WTC11 (cell line): Measurements from ENCODE around the gene DDX5. TPM values are rescaled to one million over a fixed set of nuclear protein-coding genes. Genes with fewer than 3 reads are reported as not detected.

Experiments used
- ATAC-seq: fragments of 200-7000 bp; cut with Tn5 transposase; 2 replicates; pipeline ENCODE4 v1.10.0; 2021; ENCODE audit warnings: mild to moderate bottlenecking, moderate library complexity
- CTCF ChIA-PET: fragments of 300-600 bp; sonication (Branson Sonifier 250); formaldehyde crosslinking; loops from one replicate; lab custom pipeline; 2021; ENCODE audit warnings: antibody characterized with exemption; lab: Charles Lee
- POLR2A ChIA-PET: fragments of 350-600 bp; sonication (Branson Sonifier 250); formaldehyde crosslinking; loops from one replicate; lab custom pipeline; 2021; ENCODE audit warnings: antibody characterized with exemption; lab: Charles Lee
- DNase-seq: peaks from one replicate; pipeline ENCODE4 v3.0.0; 2021; ENCODE audit warnings: low spot score
- H3K27ac Mint-ChIP-seq: 2 replicates; pipeline ENCODE4 v1.8.0; 2021; ENCODE audit warnings: mixed read lengths
- H3K27me3 Mint-ChIP-seq: 2 replicates; pipeline ENCODE4 v1.8.0; 2021; ENCODE audit warnings: low read depth, mild to moderate bottlenecking, moderate library complexity, mixed read lengths
- H3K36me3 Mint-ChIP-seq: 2 replicates; pipeline ENCODE4 v1.8.0; 2021; ENCODE audit warnings: mixed read lengths
- H3K4me1 Mint-ChIP-seq: 2 replicates; pipeline ENCODE4 v1.8.0; 2022; ENCODE audit warnings: mixed read lengths
- H3K4me3 Mint-ChIP-seq: 2 replicates; pipeline ENCODE4 v1.8.0; 2021; ENCODE audit warnings: mild to moderate bottlenecking, moderate library complexity, mixed read lengths
- H3K9me3 Mint-ChIP-seq: 2 replicates; pipeline ENCODE4 v1.8.0; 2021; ENCODE audit warnings: mixed read lengths
- ESRRA ChIP-seq: sonication (generic); formaldehyde crosslinking; IDR thresholded peaks from 2 replicates; pipeline ENCODE4 v1.8.1; 2022; ENCODE audit warnings: mild to moderate bottlenecking, missing genetic modification reagents, borderline replicate concordance
- MXD4 ChIP-seq: fragments of 250-450 bp; sonication (Bioruptor Pico); IDR thresholded peaks from 2 replicates; pipeline ENCODE4 v1.8.0; 2021; ENCODE audit warnings: mild to moderate bottlenecking, moderate library complexity, borderline replicate concordance
- MYBL2 ChIP-seq: sonication (generic); formaldehyde crosslinking; IDR thresholded peaks from 2 replicates; pipeline ENCODE4 v1.8.1; 2023; ENCODE audit warnings: mild to moderate bottlenecking, moderate library complexity, missing genetic modification reagents
- NR1H2 ChIP-seq: sonication (generic); formaldehyde crosslinking; IDR thresholded peaks from 2 replicates; pipeline ENCODE4 v1.9.0; 2021; ENCODE audit warnings: mild to moderate bottlenecking, moderate library complexity, missing genetic modification reagents
- RORB ChIP-seq: fragments of 250-450 bp; sonication (Bioruptor Pico); IDR thresholded peaks from 2 replicates; pipeline ENCODE4 v1.9.0; 2021; ENCODE audit warnings: mild to moderate bottlenecking
- ZNF138 ChIP-seq: sonication (generic); formaldehyde crosslinking; conservative IDR thresholded peaks from 2 replicates; pipeline ENCODE4 v1.8.1; 2022; ENCODE audit warnings: mild to moderate bottlenecking, moderate library complexity, missing genetic modification reagents
- ZNF232 ChIP-seq: sonication (generic); formaldehyde crosslinking; IDR thresholded peaks from 2 replicates; pipeline ENCODE4 v1.8.0; 2022; ENCODE audit warnings: mild to moderate bottlenecking, missing genetic modification reagents
- total RNA-seq: library from RNA; stranded (reverse); gene quantifications from 3 replicates; pipeline ENCODE4 v1.2.3, GENCODE V29; 2021
- TF ChIP-seq, protein P1 (sequence below): sonication (generic); formaldehyde crosslinking; IDR thresholded peaks from 2 replicates; pipeline ENCODE4 v1.8.0; 2023; ENCODE audit warnings: mild to moderate bottlenecking, missing genetic modification reagents
- TF ChIP-seq, protein P2 (sequence below): fragments of 250-450 bp; sonication (Bioruptor Pico); IDR thresholded peaks from 2 replicates; pipeline ENCODE4 v1.9.0; 2021; ENCODE audit warnings: mild to moderate bottlenecking
- TF ChIP-seq, protein P3 (sequence below): fragments of 250-450 bp; sonication (Bioruptor Pico); IDR thresholded peaks from 2 replicates; pipeline ENCODE4 v1.9.0; 2021; ENCODE audit warnings: mild to moderate bottlenecking, borderline replicate concordance
- TF ChIP-seq, protein P4 (sequence below): fragments of 250-450 bp; sonication (Bioruptor Pico); IDR thresholded peaks from 2 replicates; pipeline ENCODE4 v1.8.0; 2021; ENCODE audit warnings: mild to moderate bottlenecking
- TF ChIP-seq, protein P5 (sequence below): fragments of 200-600 bp; IDR thresholded peaks from 2 replicates; pipeline ENCODE4 v1.8.0; 2022; ENCODE audit warnings: antibody characterized with exemption

Gene DDX5
- total RNA-seq, 1 experiment from 2014 or later: 612 TPM

DNA sequence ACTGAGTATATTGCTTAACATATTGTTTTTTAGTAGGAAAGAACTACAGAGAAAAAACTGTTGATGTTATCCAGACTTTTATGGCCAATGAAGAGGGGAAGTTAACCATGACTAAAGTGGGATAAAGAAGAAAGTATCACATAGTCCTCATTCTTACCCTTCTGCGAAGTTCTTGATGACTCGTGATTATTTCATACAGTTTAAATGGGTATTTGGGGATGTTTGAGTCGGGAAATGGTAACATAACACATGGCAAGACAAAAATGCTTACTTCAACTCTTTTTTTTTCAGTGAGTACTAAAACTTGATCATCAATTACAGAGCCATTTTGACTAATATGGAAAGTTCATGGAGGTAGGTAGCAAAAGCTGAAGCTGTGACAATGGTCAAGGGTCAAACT, 14.1 kb downstream of the DDX5 start:
- Mint-ChIP-seq H3K9me3 (peaks cover 10% of the 10 kb centered on the region), H3K4me3 (no peak overlapping the region), H3K36me3 (peaks cover 68% of the 10 kb centered on the region), H3K27me3 (no peaks in the 10 kb centered on the region), H3K27ac (no peak overlapping the region), H3K4me1 (peaks cover 20% of the 10 kb centered on the region)
- ATAC-seq (no peak), DNase-seq (no peak)
- ChIA-PET CTCF (interaction anchor here (0.7 to 5.0 kb wide), 6 partner anchors 14 to 81 kb away, joined by 3 to 97 read pairs (median 6); no protein-coding TSS in a partner anchor), POLR2A (interaction anchor here (0.7 kb wide), 1 partner anchor 45 kb away, joined by 3 read pairs; no protein-coding TSS in a partner anchor)
- TF ChIP-seq, protein P1, sequence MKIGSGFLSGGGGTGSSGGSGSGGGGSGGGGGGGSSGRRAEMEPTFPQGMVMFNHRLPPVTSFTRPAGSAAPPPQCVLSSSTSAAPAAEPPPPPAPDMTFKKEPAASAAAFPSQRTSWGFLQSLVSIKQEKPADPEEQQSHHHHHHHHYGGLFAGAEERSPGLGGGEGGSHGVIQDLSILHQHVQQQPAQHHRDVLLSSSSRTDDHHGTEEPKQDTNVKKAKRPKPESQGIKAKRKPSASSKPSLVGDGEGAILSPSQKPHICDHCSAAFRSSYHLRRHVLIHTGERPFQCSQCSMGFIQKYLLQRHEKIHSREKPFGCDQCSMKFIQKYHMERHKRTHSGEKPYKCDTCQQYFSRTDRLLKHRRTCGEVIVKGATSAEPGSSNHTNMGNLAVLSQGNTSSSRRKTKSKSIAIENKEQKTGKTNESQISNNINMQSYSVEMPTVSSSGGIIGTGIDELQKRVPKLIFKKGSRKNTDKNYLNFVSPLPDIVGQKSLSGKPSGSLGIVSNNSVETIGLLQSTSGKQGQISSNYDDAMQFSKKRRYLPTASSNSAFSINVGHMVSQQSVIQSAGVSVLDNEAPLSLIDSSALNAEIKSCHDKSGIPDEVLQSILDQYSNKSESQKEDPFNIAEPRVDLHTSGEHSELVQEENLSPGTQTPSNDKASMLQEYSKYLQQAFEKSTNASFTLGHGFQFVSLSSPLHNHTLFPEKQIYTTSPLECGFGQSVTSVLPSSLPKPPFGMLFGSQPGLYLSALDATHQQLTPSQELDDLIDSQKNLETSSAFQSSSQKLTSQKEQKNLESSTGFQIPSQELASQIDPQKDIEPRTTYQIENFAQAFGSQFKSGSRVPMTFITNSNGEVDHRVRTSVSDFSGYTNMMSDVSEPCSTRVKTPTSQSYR (CRISPR knock-in tag): no peak
- TF ChIP-seq, protein P2, sequence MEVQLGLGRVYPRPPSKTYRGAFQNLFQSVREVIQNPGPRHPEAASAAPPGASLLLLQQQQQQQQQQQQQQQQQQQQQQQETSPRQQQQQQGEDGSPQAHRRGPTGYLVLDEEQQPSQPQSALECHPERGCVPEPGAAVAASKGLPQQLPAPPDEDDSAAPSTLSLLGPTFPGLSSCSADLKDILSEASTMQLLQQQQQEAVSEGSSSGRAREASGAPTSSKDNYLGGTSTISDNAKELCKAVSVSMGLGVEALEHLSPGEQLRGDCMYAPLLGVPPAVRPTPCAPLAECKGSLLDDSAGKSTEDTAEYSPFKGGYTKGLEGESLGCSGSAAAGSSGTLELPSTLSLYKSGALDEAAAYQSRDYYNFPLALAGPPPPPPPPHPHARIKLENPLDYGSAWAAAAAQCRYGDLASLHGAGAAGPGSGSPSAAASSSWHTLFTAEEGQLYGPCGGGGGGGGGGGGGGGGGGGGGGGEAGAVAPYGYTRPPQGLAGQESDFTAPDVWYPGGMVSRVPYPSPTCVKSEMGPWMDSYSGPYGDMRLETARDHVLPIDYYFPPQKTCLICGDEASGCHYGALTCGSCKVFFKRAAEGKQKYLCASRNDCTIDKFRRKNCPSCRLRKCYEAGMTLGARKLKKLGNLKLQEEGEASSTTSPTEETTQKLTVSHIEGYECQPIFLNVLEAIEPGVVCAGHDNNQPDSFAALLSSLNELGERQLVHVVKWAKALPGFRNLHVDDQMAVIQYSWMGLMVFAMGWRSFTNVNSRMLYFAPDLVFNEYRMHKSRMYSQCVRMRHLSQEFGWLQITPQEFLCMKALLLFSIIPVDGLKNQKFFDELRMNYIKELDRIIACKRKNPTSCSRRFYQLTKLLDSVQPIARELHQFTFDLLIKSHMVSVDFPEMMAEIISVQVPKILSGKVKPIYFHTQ (CRISPR knock-in tag): no peak
- TF ChIP-seq, protein P3, sequence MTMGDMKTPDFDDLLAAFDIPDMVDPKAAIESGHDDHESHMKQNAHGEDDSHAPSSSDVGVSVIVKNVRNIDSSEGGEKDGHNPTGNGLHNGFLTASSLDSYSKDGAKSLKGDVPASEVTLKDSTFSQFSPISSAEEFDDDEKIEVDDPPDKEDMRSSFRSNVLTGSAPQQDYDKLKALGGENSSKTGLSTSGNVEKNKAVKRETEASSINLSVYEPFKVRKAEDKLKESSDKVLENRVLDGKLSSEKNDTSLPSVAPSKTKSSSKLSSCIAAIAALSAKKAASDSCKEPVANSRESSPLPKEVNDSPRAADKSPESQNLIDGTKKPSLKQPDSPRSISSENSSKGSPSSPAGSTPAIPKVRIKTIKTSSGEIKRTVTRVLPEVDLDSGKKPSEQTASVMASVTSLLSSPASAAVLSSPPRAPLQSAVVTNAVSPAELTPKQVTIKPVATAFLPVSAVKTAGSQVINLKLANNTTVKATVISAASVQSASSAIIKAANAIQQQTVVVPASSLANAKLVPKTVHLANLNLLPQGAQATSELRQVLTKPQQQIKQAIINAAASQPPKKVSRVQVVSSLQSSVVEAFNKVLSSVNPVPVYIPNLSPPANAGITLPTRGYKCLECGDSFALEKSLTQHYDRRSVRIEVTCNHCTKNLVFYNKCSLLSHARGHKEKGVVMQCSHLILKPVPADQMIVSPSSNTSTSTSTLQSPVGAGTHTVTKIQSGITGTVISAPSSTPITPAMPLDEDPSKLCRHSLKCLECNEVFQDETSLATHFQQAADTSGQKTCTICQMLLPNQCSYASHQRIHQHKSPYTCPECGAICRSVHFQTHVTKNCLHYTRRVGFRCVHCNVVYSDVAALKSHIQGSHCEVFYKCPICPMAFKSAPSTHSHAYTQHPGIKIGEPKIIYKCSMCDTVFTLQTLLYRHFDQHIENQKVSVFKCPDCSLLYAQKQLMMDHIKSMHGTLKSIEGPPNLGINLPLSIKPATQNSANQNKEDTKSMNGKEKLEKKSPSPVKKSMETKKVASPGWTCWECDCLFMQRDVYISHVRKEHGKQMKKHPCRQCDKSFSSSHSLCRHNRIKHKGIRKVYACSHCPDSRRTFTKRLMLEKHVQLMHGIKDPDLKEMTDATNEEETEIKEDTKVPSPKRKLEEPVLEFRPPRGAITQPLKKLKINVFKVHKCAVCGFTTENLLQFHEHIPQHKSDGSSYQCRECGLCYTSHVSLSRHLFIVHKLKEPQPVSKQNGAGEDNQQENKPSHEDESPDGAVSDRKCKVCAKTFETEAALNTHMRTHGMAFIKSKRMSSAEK: no peak
- TF ChIP-seq MYBL2: no peak
- TF ChIP-seq, protein P4, sequence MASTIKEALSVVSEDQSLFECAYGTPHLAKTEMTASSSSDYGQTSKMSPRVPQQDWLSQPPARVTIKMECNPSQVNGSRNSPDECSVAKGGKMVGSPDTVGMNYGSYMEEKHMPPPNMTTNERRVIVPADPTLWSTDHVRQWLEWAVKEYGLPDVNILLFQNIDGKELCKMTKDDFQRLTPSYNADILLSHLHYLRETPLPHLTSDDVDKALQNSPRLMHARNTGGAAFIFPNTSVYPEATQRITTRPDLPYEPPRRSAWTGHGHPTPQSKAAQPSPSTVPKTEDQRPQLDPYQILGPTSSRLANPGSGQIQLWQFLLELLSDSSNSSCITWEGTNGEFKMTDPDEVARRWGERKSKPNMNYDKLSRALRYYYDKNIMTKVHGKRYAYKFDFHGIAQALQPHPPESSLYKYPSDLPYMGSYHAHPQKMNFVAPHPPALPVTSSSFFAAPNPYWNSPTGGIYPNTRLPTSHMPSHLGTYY: no peak
- TF ChIP-seq ESRRA (CRISPR knock-in tag): no peak
- no peak for TF ChIP-seq MXD4 (CRISPR knock-in tag)
- no peak for TF ChIP-seq ZNF138 (CRISPR knock-in tag)
- no peak for TF ChIP-seq ZNF232

DNA sequence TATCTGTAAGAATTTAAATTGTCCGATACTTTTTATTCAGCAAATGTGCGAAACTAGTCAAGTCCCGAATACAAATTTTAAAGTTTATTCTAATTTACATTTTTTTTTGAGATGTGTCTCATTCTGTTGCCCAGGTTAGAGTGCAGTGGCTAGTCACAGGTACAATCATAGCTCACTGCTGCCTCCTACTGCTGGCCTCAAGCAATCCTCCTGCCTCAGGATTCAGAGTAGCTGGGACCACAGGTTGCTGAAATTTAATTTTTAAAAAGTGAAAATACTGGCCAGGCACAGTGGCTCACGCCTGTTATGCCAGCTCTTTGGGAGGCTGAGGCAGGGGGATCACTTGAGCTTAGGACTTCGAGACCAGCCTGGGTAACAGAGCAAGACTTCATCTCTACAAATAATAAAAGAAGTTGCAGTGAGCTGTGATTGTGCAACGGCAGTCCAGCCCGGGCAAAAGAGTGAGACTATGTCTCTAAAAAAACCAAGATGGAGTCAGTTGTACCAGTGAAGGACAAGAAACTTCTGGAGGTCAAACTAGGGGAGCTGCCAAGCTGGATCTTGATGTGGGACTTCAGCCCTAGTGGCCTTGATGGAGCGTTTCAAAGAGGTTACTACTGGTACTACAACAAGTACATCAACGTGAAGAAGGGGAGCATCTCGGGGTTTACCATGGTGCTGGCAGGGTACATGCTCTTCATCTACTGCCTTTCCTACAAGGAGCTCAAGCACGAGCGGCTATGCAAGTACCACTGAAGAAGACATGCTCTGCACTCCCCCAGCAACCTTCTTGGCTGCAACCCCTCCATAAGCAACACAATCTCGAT, 14.8 kb downstream of the DDX5 start:
- Mint-ChIP-seq H3K4me1 (peaks cover 19% of the 10 kb centered on the region), H3K27me3 (no peaks in the 10 kb centered on the region), H3K36me3 (peaks cover 71% of the 10 kb centered on the region), H3K4me3 (no peak overlapping the region), H3K27ac (no peak overlapping the region), H3K9me3 (peaks cover 10% of the 10 kb centered on the region)
- POLR2A ChIA-PET: interaction anchor here (0.7 kb wide), 1 partner anchor 45 kb away, joined by 3 read pairs; no protein-coding TSS in a partner anchor
- ATAC-seq: peak; percentile 78
- TF ChIP-seq, protein P5, sequence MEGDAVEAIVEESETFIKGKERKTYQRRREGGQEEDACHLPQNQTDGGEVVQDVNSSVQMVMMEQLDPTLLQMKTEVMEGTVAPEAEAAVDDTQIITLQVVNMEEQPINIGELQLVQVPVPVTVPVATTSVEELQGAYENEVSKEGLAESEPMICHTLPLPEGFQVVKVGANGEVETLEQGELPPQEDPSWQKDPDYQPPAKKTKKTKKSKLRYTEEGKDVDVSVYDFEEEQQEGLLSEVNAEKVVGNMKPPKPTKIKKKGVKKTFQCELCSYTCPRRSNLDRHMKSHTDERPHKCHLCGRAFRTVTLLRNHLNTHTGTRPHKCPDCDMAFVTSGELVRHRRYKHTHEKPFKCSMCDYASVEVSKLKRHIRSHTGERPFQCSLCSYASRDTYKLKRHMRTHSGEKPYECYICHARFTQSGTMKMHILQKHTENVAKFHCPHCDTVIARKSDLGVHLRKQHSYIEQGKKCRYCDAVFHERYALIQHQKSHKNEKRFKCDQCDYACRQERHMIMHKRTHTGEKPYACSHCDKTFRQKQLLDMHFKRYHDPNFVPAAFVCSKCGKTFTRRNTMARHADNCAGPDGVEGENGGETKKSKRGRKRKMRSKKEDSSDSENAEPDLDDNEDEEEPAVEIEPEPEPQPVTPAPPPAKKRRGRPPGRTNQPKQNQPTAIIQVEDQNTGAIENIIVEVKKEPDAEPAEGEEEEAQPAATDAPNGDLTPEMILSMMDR: peak; percentile 36; the same call in 1 of the 2 replicates
- TF ChIP-seq, protein P4: no peak
- no peak for TF ChIP-seq RORB (CRISPR knock-in tag)
- TF ChIP-seq NR1H2 (CRISPR knock-in tag): no peak
- CTCF ChIA-PET: interaction anchor here (0.5 to 5.0 kb wide), 25 partner anchors 10 to 321 kb away, joined by 3 to 97 read pairs (median 3); partner anchors contain the start of genes CEP95 and DDX5
- peak; percentile 29 for DNase-seq
